Measurements from ENCODE around the gene PROX1.
"Not testable (repeated sequence)": the region's sequence is repeated elsewhere in the genome, so short reads cannot be mapped to it uniquely, and the experiment has no call there.

PROX1 gene

DNA sequence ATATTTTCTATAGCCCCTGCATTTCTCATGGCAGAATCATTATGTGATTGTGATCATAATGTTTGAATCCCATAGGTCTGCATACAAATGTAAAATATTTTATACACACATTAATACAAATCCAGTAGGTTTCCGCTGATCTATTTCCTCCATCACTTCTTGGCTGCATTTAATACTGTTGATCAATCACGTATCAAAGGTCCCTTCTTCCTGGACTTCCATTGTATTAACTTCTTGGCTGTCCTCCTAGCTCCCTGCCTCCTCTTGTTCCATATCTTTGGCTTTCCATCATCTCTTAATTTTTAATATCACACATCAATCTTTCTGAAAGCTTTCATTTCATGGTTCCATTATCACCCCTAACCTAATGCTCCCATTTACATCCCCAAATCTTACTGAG, 97.6 kb downstream of the PROX1 start:
- Histone ChIP-seq H3K4me3 (ENCODE audit: low read length in 2 of 2) (no peak overlapping the region), H3K27ac (ENCODE audit: low read depth in 2 of 2, low read length in 2 of 2) (no peak overlapping the region), H3K4me1 (ENCODE audit: control insufficient read depth in 2 of 2, insufficient read depth in 2 of 2, low read length in 2 of 2) (no peaks in the 10 kb centered on the region), H3K9me3 (ENCODE audit: control insufficient read depth in 2 of 2, low read length in 2 of 2) (no peaks in the 10 kb centered on the region), H3K27me3 (ENCODE audit: control insufficient read depth in 2 of 2, insufficient read depth in 2 of 2, low read length in 2 of 2) (no peaks in the 10 kb centered on the region), H3K36me3 (ENCODE audit: control insufficient read depth in 2 of 2, insufficient read depth in 2 of 2, low read length in 2 of 2) (no peaks in the 10 kb centered on the region), H3K9ac (ENCODE audit: low read depth in 1 of 2, low read length in 2 of 2) (no peak overlapping the region)

DNA sequence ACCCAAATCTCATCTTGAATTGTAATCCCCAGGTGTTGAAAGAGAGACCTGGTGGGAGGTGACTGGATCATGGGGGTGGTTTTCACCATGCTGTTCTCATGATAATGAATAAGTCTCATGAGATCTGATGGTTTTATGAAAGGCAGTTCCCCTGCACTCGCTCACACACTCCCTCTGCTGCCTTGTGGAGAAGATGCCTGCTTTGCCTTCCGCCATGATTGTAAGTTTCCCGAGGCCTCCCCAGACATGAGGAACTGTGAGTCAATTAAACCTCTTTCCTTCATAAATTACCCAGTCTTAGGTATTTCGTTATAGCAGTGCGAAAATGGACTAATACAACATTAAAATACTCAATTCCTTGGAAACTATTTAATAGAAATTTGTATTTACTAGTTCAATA, 99.2 kb downstream of the PROX1 start:
- no peak overlapping the region for H3K9ac ChIP-seq (ENCODE audit: low read depth in 1 of 2, low read length in 2 of 2)
- no peaks in the 10 kb centered on the region for H3K4me1 ChIP-seq (ENCODE audit: control insufficient read depth in 2 of 2, insufficient read depth in 2 of 2, low read length in 2 of 2)

GRCh38 chr1:214089003-214089402, 101.2 kb downstream of the PROX1 start:
- not testable (repeated sequence) for H3K27ac ChIP-seq (ENCODE audit: low read depth in 2 of 2, low read length in 2 of 2); H3K4me3 ChIP-seq (ENCODE audit: low read length in 2 of 2); H3K9ac ChIP-seq (ENCODE audit: low read depth in 1 of 2, low read length in 2 of 2); H3K27me3 ChIP-seq (ENCODE audit: control insufficient read depth in 2 of 2, insufficient read depth in 2 of 2, low read length in 2 of 2); H3K9me3 ChIP-seq (ENCODE audit: control insufficient read depth in 2 of 2, low read length in 2 of 2); H3K4me1 ChIP-seq (ENCODE audit: control insufficient read depth in 2 of 2, insufficient read depth in 2 of 2, low read length in 2 of 2); H3K36me3 ChIP-seq (ENCODE audit: control insufficient read depth in 2 of 2, insufficient read depth in 2 of 2, low read length in 2 of 2)

More for the DNA sequence above, 99.2 kb downstream of the PROX1 start:
- Histone ChIP-seq H3K36me3 (ENCODE audit: control insufficient read depth in 2 of 2, insufficient read depth in 2 of 2, low read length in 2 of 2) (no peaks in the 10 kb centered on the region), H3K27me3 (ENCODE audit: control insufficient read depth in 2 of 2, insufficient read depth in 2 of 2, low read length in 2 of 2) (no peaks in the 10 kb centered on the region), H3K4me3 (ENCODE audit: low read length in 2 of 2) (no peak overlapping the region), H3K27ac (ENCODE audit: low read depth in 2 of 2, low read length in 2 of 2) (no peak overlapping the region), H3K9me3 (ENCODE audit: control insufficient read depth in 2 of 2, low read length in 2 of 2) (no peaks in the 10 kb centered on the region)
